ENCODE measurements around the gene TRPM4. TPM values are rescaled to one million over a fixed set of nuclear protein-coding genes. Genes with fewer than 3 reads are reported as not detected.

Gene TRPM4
- total RNA-seq, 3 donors from 2014 or later (not counting 1 experiment from before 2014, with no cell fraction given) = 0.20 TPM; not detected in 2

- intact Hi-C loops (cut with micrococcal nuclease) = no loop called here
- 90% methylated on average over 9 of the region's 9 CpGs for WGBS (ENCODE audit: insufficient coverage)
- Mint-ChIP-seq H3K4me1 (no peaks in the 10 kb centered on the region), H3K4me3 (no peak overlapping the region), H3K27me3 (ENCODE audit: low read depth in 2 of 2) (no peaks in the 10 kb centered on the region), H3K9me3 (no peaks in the 10 kb centered on the region), H3K36me3 (no peaks in the 10 kb centered on the region), H3K27ac (no peak overlapping the region)
- no peaks in the 10 kb centered on the region for H3K36me3 ChIP-seq (ENCODE audit: control insufficient read depth, insufficient read depth, low read length)
- no peaks in the 10 kb centered on the region for H3K4me1 ChIP-seq (ENCODE audit: control insufficient read depth, insufficient read depth, low read length)
- H3K27ac ChIP-seq (ENCODE audit: low read length) = no peak overlapping the region
- ATAC-seq (no peak), DNase-seq (no peak)
- no peaks in the 10 kb centered on the region for H3K27me3 ChIP-seq (ENCODE audit: control insufficient read depth, insufficient read depth, low read length)
- no peak for TF ChIP-seq CTCF (IDR thresholded peaks at IDR 0.05)
- H3K4me3 ChIP-seq (ENCODE audit: low read length) = no peak overlapping the region
- H3K9me3 ChIP-seq (ENCODE audit: control insufficient read depth, insufficient read depth, low read length) = no peaks in the 10 kb centered on the region
Observed at GRCh38 chr19:49244256-49244655, 86.7 kb downstream of the TRPM4 start.

- Mint-ChIP-seq H3K36me3 (no peaks in the 10 kb centered on the region), H3K27me3 (ENCODE audit: low read depth in 2 of 2) (peaks cover 7 to 8% of the 10 kb centered on the region in 2 donors), H3K27ac (no peak overlapping the region), H3K4me1 (no peaks in the 10 kb centered on the region), H3K9me3 (no peaks in the 10 kb centered on the region), H3K4me3 (no peak overlapping the region)
- no peak overlapping the region for H3K4me3 ChIP-seq (ENCODE audit: low read length)
- no peaks in the 10 kb centered on the region for H3K36me3 ChIP-seq (ENCODE audit: control insufficient read depth, insufficient read depth, low read length)
- no CpG with 5 or more reads among the region's 2 CpGs for WGBS (ENCODE audit: insufficient coverage)
- no peak overlapping the region for H3K27ac ChIP-seq (ENCODE audit: low read length)
- H3K4me1 ChIP-seq (ENCODE audit: control insufficient read depth, insufficient read depth, low read length) = no peaks in the 10 kb centered on the region
- intact Hi-C loops (cut with micrococcal nuclease) = no loop called here
- DNase-seq (no peak), ATAC-seq (no peak)
- TF ChIP-seq CTCF (IDR thresholded peaks at IDR 0.05) = no peak
- no peaks in the 10 kb centered on the region for H3K9me3 ChIP-seq (ENCODE audit: control insufficient read depth, insufficient read depth, low read length)
- no peaks in the 10 kb centered on the region for H3K27me3 ChIP-seq (ENCODE audit: control insufficient read depth, insufficient read depth, low read length)
Observed at GRCh38 chr19:49247676-49248075, 90.1 kb downstream of the TRPM4 start.

GRCh38 chr19:49249933-49250332 is 92.3 kb downstream of the TRPM4 start:
- Mint-ChIP-seq H3K36me3 (no peaks in the 10 kb centered on the region), H3K9me3 (no peaks in the 10 kb centered on the region), H3K27me3 (ENCODE audit: low read depth in 2 of 2) (peaks cover 16 to 17% of the 10 kb centered on the region in 2 donors), H3K4me1 (no peaks in the 10 kb centered on the region), H3K27ac (no peak overlapping the region), H3K4me3 (no peak overlapping the region)
- intact Hi-C loops (cut with micrococcal nuclease) = no loop called here
- Histone ChIP-seq H3K27me3 (ENCODE audit: control insufficient read depth, insufficient read depth, low read length) (no peaks in the 10 kb centered on the region), H3K4me1 (ENCODE audit: control insufficient read depth, insufficient read depth, low read length) (no peaks in the 10 kb centered on the region), H3K9me3 (ENCODE audit: control insufficient read depth, insufficient read depth, low read length) (no peaks in the 10 kb centered on the region), H3K36me3 (ENCODE audit: control insufficient read depth, insufficient read depth, low read length) (no peaks in the 10 kb centered on the region), H3K4me3 (ENCODE audit: low read length) (no peak overlapping the region), H3K27ac (ENCODE audit: low read length) (no peak overlapping the region)
- TF ChIP-seq CTCF (IDR thresholded peaks at IDR 0.05) = no peak
- 82% methylated on average over 2 of the region's 2 CpGs for WGBS (ENCODE audit: insufficient coverage)
- DNase-seq = no peak
- ATAC-seq = no peak

GRCh38 chr19:49255674-49256073 is 98.1 kb downstream of the TRPM4 start:
- H3K27me3 Mint-ChIP-seq (ENCODE audit: low read depth in 2 of 2) = peaks cover 28 to 55% of the 10 kb centered on the region in 2 donors
- Histone ChIP-seq H3K27ac (ENCODE audit: low read length) (no peak overlapping the region), H3K4me1 (ENCODE audit: control insufficient read depth, insufficient read depth, low read length) (no peaks in the 10 kb centered on the region), H3K9me3 (ENCODE audit: control insufficient read depth, insufficient read depth, low read length) (peaks cover 13% of the 10 kb centered on the region), H3K36me3 (ENCODE audit: control insufficient read depth, insufficient read depth, low read length) (no peaks in the 10 kb centered on the region), H3K27me3 (ENCODE audit: control insufficient read depth, insufficient read depth, low read length) (peaks cover 4% of the 10 kb centered on the region), H3K4me3 (ENCODE audit: low read length) (no peak overlapping the region)
- H3K36me3 Mint-ChIP-seq = peaks cover 22% of the 10 kb centered on the region
- DNase-seq (no peak), ATAC-seq (no peak)
- peaks cover 0 to 11% of the 10 kb centered on the region in 2 donors for H3K9me3 Mint-ChIP-seq
- H3K4me1 Mint-ChIP-seq = no peaks in the 10 kb centered on the region
- H3K4me3 Mint-ChIP-seq = no peak overlapping the region
- H3K27ac Mint-ChIP-seq = no peak overlapping the region
- intact Hi-C loops (cut with micrococcal nuclease) = no loop called here
- TF ChIP-seq CTCF (IDR thresholded peaks at IDR 0.05) = no peak
- 88% methylated on average over 10 of the region's 10 CpGs for WGBS (ENCODE audit: insufficient coverage)

Measured in natural killer cell (primary cell).